Mucosa of stomach (tissue), 1 donor: ENCODE measurements around the gene GALNS.
"Not testable (repeated sequence)": the region's sequence is repeated elsewhere in the genome, so short reads cannot be mapped to it uniquely, and the experiment has no call there.

Experiments used
- H3K27me3 ChIP-seq: one replicate; pipeline ENCODE4 v1.7.0; 2013; ENCODE audit warnings: mild to moderate bottlenecking, low read length; ENCODE audit not compliant: control insufficient read depth, insufficient read depth
- H3K36me3 ChIP-seq: one replicate; pipeline ENCODE4 v1.7.0; 2013; ENCODE audit warnings: low read length; ENCODE audit not compliant: control insufficient read depth, insufficient read depth
- H3K4me1 ChIP-seq: one replicate; pipeline ENCODE4 v1.7.0; 2013; ENCODE audit warnings: mild to moderate bottlenecking, low read length; ENCODE audit not compliant: control insufficient read depth, insufficient read depth
- H3K4me3 ChIP-seq: one replicate; pipeline ENCODE4 v1.7.0; 2013; ENCODE audit warnings: low read length
- H3K9ac ChIP-seq: one replicate; pipeline ENCODE4 v1.7.0; 2013; ENCODE audit warnings: mild to moderate bottlenecking, low read length, moderate library complexity
- H3K9me3 ChIP-seq: one replicate; pipeline ENCODE4 v1.7.0; 2013; ENCODE audit warnings: mild to moderate bottlenecking, low read length, moderate library complexity; ENCODE audit not compliant: control insufficient read depth
- donor health status: Pancreatic carcinoma.

Gene GALNS

DNA sequence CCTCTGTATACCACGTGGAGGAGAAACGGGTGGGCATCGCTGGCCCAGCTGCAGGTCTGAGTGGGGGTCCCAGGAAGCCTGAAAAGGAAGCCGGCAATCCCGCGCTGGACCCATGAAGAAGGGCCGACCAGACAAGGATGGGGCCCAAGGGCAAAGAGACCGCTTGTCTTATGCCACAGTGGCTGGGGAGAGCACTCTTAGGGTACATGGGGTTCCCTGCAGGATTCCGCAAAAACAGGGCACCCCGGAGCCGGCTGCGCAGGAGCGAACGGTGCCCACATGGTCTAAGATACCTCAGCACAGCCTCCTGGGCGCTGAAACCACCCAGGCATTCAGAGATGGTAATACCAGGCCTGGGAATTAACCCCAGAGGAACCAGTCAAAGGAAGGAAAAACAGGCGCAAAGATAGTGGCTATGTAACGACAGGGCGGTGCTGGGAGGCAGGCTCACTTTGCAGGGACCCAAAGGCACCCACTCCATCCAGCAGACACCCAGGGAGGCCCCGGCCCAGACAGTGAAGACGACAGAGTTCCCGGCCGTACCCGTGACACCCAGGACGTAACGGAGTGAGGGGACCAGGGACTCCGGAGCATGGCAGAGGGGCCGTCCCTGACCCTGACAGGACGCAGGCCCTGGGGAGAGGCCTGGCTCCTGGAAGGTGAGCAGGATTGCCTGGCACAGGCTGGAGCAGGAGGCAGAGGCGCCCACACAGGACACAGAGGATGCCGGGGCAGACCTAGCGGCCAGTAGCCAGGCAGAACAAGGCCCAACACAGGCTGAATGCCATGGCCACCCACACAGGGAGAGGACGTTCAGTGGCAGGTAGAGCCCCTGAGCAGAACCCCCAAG, 82.0 kb downstream of the GALNS start:
- H3K27me3 ChIP-seq = no peaks in the 10 kb centered on the region
- no peaks in the 10 kb centered on the region for H3K9me3 ChIP-seq
- peaks cover 22% of the 10 kb centered on the region for H3K4me1 ChIP-seq
- H3K9ac ChIP-seq = no peak overlapping the region
- H3K4me3 ChIP-seq = no peak overlapping the region
- H3K36me3 ChIP-seq = no peaks in the 10 kb centered on the region

DNA sequence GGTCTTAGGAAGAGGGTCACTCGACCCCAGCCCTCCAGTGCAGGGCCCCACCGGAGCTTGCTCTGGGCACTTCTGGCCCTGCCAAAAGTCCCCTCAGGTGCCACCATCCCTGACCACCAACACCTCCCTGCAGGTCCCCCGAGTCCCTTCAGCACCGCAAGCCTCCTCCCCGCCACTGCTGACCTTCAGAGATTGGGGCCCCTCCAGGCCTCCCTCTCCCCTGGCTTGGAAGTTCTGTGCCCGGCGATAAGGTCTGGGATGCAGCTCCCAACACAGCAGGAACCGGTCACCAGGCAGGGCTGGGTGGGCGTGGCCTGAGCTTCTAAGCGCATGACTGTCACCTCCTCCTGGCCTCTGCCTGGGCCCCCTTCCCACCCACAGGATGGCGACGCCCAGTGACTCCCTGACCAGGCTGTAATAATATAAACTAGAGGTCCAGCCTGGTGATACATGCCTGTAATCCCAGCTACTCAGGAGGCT, 82.9 kb downstream of the GALNS start:
- no peaks in the 10 kb centered on the region for H3K9me3 ChIP-seq
- no peak overlapping the region for H3K4me3 ChIP-seq
- peaks cover 21% of the 10 kb centered on the region for H3K4me1 ChIP-seq
- no peak overlapping the region for H3K9ac ChIP-seq
- H3K36me3 ChIP-seq = no peaks in the 10 kb centered on the region
- H3K27me3 ChIP-seq = no peaks in the 10 kb centered on the region

DNA sequence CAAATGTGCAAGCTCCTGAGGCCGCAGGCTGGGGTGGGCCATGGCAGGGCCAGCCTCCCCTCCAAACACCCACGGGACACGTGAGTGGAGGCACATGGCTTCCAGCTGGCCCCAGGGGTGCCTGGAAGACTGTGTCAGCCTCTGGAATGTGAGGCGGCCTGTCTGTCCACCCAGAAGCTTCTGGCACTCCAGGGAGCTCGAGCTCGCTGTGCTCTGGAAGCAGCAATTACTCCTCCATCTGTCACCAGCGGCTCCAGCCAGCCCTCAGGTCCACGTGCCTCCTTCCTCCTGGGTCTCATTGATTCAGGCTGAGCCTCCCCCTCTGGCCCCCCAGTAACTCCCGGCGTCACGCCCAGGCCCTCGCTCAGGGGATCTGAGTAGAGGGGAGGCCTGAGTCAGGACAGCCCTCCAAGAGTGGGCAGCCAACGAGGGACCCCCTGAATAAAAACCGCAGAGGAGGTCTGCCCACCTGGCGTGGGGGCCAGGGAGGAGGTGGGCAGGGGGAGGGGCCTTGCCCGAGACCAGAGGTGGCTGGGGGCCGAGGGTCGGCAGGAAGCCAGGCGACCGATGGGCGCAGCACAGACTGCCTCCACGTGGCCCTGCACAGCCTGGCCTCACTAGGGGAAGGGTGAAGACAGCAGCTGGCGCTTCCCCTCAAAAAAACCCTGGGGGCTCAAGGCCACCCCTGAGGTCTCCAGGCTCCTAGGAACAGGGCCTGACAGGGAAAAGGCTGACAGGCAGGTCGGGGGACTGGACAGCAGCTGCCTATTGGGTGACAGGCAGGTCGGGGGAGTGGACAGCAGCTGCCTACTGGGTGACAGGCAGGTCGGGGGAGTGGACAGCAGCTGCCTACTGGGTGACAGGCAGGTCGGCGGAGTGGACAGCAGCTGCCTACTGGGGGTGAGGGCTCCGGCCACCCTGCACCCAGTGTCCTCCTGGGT, 83.6 kb downstream of the GALNS start:
- peaks cover 21% of the 10 kb centered on the region for H3K4me1 ChIP-seq
- H3K4me3 ChIP-seq = no peak overlapping the region
- no peaks in the 10 kb centered on the region for H3K27me3 ChIP-seq
- H3K9ac ChIP-seq = no peak overlapping the region
- no peaks in the 10 kb centered on the region for H3K36me3 ChIP-seq
- no peaks in the 10 kb centered on the region for H3K9me3 ChIP-seq

DNA sequence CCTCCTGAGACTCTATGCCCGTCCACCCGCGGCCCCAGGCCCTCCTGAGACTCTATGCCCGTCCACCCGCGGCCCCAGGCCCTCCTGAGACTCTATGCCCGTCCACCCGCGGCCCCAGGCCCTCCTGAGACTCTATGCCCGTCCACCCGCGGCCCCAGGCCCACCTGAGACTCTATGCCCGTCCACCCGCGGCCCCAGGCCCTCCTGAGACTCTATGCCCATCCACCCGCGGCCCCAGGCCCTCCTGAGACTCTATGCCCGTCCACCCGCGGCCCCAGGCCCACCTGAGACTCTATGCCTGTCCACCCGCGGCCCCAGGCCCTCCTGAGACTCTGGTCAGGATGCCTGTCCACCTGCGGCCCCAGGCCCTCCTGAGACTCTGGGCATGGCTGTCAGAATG, 85.0 kb downstream of the GALNS start:
- not testable (repeated sequence) for H3K36me3 ChIP-seq, H3K9me3 ChIP-seq, H3K9ac ChIP-seq, H3K27me3 ChIP-seq, H3K4me3 ChIP-seq
- peaks cover 21% of the 10 kb centered on the region for H3K4me1 ChIP-seq

DNA sequence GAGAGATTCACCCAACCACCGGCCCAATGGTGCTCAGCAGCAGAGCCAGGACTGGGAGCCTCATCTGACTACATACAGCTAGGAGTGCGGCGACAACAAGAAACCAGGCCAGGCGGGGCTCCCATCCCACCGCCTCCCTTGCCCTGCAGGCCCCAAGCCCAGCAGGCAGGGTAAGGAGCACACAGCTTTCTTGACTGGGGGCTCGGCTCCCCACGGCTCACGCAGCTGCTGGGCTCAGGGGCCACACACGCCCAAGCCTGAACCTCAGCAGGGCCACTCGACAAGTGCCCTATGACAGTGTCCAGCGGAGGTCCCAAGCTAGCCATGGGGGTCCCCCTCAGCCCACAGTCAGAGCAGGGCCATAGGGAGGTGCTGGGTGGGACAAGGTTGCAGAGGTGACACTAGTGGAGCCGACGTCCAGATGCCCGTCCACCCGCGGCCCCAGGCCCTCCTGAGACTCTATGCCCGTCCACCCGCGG, 85.4 kb downstream of the GALNS start:
- Histone ChIP-seq H3K36me3 (no peaks in the 10 kb centered on the region), H3K9me3 (no peaks in the 10 kb centered on the region), H3K27me3 (no peaks in the 10 kb centered on the region), H3K4me1 (peaks cover 21% of the 10 kb centered on the region), H3K9ac (no peak overlapping the region), H3K4me3 (no peak overlapping the region)

DNA sequence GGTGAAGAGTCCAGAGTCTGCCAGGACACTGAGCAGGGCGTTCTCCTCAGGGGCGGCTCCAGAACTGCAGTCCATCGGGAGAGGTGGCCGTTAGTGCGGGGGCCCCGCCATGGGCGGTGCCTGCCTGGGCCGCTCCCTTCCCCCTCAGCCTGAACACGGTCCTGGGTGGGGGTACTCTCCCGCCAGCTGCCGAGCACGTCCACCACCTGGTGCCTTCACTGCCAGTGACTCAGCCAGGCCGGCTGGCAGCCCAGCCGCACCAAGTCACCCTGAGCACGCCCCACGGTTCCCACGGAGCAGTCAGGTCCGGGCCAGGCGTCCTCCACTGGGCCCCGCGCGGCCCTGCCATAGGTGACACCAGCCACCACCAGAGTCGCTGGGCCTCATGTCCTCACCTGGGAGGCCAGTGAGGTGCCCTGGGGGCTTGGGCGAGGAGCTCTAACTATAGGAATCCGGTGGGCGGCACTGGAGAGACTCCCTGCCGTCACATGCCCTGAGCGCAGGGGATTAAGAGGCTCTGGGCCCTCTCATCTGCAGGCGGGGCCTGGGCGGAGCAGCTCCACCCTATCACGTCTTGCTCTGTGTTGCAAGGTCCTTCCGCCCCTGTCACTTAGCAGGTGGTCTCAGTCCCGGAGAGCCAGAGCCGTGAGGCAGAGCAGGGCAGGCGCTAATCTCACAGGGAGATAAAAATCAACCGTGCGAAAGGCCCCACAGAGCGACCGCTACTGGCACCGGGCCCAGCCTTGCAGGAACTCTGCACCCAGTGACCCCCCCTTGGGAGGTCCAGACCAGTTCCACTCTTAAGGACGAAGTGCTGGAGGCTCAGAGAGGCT, 86.1 kb downstream of the GALNS start:
- no peaks in the 10 kb centered on the region for H3K36me3 ChIP-seq
- peaks cover 21% of the 10 kb centered on the region for H3K4me1 ChIP-seq
- H3K27me3 ChIP-seq = no peaks in the 10 kb centered on the region
- no peak overlapping the region for H3K4me3 ChIP-seq
- no peaks in the 10 kb centered on the region for H3K9me3 ChIP-seq
- no peak overlapping the region for H3K9ac ChIP-seq

DNA sequence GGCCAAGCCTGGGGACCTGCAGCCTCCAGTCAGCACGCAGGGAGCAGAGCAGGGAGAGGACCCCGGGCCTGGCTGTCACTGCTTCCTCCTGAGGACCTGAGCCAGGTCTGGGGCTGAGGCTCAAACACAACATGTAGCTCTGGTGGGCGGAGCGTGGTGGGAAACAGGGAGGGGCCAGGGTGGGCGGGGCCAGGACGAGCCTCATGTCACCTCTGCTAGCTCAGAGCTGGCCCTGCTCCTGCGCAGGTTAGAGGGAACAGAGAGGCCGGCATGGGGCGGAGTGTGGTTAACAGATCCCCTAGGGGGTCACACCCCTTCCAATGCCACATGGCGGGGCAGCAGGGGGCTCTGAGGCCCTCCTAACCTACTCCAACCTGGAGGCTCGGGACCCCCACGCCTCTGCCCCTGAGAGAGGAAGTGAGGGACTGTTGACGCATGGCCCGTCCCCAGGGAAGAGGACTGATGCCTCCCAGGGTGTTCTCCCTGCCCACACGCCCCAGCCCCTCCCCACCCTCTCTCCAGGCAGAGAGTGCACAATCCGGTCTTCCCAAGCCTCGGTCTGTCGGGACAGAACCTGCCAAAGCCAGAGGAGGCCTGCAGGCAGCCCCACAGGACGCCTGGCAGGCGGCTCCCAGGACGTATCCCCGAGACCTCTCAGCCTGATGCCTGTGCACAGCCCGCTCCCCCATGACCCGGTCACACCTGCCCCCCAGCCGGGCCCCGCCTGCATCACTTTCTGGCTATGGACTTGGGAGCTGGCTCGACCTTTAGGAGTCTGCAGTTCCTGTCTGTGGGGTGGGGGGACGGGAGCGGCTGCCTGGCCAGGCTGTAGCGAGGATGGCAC, 86.9 kb downstream of the GALNS start:
- Histone ChIP-seq H3K9me3 (no peaks in the 10 kb centered on the region), H3K27me3 (no peaks in the 10 kb centered on the region), H3K4me1 (peaks cover 21% of the 10 kb centered on the region), H3K9ac (no peak overlapping the region), H3K4me3 (no peak overlapping the region), H3K36me3 (no peaks in the 10 kb centered on the region)

DNA sequence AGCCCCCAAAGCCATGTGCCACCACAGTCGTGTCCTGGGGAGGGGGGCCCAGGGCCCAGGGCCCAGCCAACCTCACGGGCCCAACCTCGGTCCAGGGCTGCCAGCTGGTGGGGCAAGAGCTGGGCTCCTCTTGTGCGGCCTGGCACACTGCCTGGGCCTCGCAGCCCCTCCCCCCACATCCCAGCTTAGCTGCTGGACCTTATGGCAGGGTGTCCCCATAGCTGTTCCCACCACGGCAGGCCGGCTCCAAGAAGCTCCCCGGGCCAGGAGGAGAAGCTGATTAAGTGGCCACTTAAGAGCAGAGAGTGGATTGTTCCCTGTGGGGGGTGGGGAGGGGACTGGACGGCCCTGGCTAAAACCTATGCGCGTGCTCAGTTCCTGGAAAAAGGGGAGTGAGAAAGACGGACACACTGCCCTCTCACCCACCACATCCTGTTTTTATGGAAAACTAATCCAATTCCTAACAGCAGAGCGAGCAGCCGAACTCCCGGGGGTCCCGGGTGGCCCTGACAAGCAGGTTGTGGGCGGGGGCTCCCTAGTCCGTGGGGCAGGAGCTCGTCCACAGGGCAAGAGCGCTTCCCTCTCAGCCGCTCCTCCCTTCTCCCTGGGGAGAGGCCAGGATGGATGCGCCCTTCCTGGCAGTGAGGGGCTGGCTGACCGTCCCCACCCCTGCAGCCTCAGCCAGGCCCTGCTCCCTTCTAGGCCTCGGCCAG, 88.5 kb downstream of the GALNS start:
- Histone ChIP-seq H3K4me3 (no peak overlapping the region), H3K36me3 (no peaks in the 10 kb centered on the region), H3K9ac (no peak overlapping the region), H3K4me1 (peaks cover 23% of the 10 kb centered on the region), H3K27me3 (no peaks in the 10 kb centered on the region), H3K9me3 (no peaks in the 10 kb centered on the region)

DNA sequence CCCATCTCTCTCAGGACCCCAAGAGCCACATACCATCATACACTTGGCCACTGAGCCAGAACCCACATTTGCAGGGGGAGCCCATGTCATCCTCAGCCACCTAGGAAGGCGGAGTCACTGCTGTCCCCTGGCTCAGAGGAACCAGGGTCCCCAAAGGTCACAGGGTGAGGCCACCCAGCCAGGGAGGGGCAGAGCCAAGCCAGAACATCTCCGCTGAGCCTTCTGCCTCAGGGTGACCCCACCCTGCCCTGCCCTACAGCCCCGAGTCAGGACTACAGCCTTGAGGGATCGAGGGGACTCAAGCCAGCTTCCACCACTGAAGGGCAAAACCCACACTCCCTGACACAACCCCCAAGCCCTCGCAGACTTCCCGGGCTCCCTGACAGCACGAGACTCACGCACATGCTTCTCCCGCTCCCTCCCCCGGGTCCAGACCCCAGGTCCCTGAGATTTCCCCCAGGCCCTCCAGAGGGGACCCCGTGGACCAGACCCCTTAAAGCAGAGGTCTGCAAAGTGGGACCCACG, 89.1 kb downstream of the GALNS start:
- Histone ChIP-seq H3K9me3 (no peaks in the 10 kb centered on the region), H3K4me3 (no peak overlapping the region), H3K9ac (no peak overlapping the region), H3K4me1 (peaks cover 23% of the 10 kb centered on the region), H3K36me3 (no peaks in the 10 kb centered on the region), H3K27me3 (no peaks in the 10 kb centered on the region)

DNA sequence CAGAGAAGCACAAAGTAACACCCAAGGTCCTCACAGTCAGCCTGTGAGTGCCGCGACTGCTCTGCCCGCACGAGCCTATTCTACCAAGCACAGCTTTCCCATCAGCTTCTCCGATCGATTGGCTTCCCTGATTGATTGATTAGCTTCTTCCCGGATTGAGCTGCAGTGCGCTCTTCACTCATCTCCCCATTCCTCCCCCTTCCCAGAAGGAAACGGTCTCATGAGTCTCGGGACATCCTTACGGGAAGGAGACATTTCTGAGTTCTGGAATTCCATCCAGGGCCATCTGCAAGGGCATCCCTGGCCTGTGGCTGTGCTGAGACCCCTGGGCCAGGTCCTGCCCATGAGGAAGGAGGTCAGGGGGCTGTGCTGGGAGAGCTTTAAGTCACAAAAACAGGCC, 89.8 kb downstream of the GALNS start:
- Histone ChIP-seq H3K36me3 (no peaks in the 10 kb centered on the region), H3K9me3 (no peaks in the 10 kb centered on the region), H3K4me3 (no peak overlapping the region), H3K4me1 (peaks cover 23% of the 10 kb centered on the region), H3K9ac (no peak overlapping the region), H3K27me3 (no peaks in the 10 kb centered on the region)
